Activated CD4-positive, alpha-beta T cell treated with anti-CD3 and anti-CD28 coated beads, Interleukin-2, amount 50 U/mL, for 1 hour (primary cell): Measurements from ENCODE around the gene ART1.
"Not testable (repeated sequence)": the region's sequence is repeated elsewhere in the genome, so short reads cannot be mapped to it uniquely, and the experiment has no call there.

Source experiments
- DNase-seq: peaks from one replicate; pipeline ENCODE4 v3.0.0-alpha.2; 2020

The ART1 gene

GRCh38 chr11:3644817-3645235, at the start of gene ART1:
Gene ART1, plus strand, starts transcription at chr11:3645128. Its CDS starts 14,086 bp downstream, at chr11:3659214.
- no peak for DNase-seq

- DNase-seq = not testable (repeated sequence)
Observed at GRCh38 chr11:3597743-3598142, 47.2 kb upstream of the ART1 start.

GRCh38 chr11:3600201-3600600, 44.7 kb upstream of the ART1 start:
- DNase-seq = not testable (repeated sequence)

GRCh38 chr11:3604167-3604566, 40.8 kb upstream of the ART1 start:
- DNase-seq = no peak

- no peak for DNase-seq
Observed at GRCh38 chr11:3605283-3605662, 39.7 kb upstream of the ART1 start.

- no peak for DNase-seq
Observed at GRCh38 chr11:3605771-3606203, 39.1 kb upstream of the ART1 start.

GRCh38 chr11:3609416-3610265, 35.3 kb upstream of the ART1 start:
- no peak for DNase-seq

- no peak for DNase-seq
Observed at GRCh38 chr11:3610846-3611245, 34.1 kb upstream of the ART1 start.

GRCh38 chr11:3611976-3612678, 32.8 kb upstream of the ART1 start:
- DNase-seq = no peak

- DNase-seq = no peak
Observed at GRCh38 chr11:3613998-3614741, 30.8 kb upstream of the ART1 start.

- DNase-seq = peak; percentile 36
Observed at GRCh38 chr11:3614742-3615171, 30.2 kb upstream of the ART1 start.

GRCh38 chr11:3615998-3616397, 28.9 kb upstream of the ART1 start:
- DNase-seq = no peak

GRCh38 chr11:3616721-3617460, 28.0 kb upstream of the ART1 start:
- no peak for DNase-seq

GRCh38 chr11:3617990-3618389, 26.9 kb upstream of the ART1 start:
- DNase-seq = no peak

GRCh38 chr11:3622521-3622920, 22.4 kb upstream of the ART1 start:
- DNase-seq = no peak

- DNase-seq = no peak
Observed at GRCh38 chr11:3623121-3623520, 21.8 kb upstream of the ART1 start.

GRCh38 chr11:3623767-3624458, 21.0 kb upstream of the ART1 start:
- no peak for DNase-seq

- no peak for DNase-seq
Observed at GRCh38 chr11:3626250-3626960, 18.5 kb upstream of the ART1 start.

GRCh38 chr11:3627291-3627690, 17.6 kb upstream of the ART1 start:
- DNase-seq = no peak

- DNase-seq = no peak
Observed at GRCh38 chr11:3631331-3631730, 13.6 kb upstream of the ART1 start.

- DNase-seq = no peak
Observed at GRCh38 chr11:3632070-3632660, 12.8 kb upstream of the ART1 start.
